HepG2 (cell line): ENCODE measurements around the gene DIAPH1. TPM values are rescaled to one million over a fixed set of nuclear protein-coding genes. Genes with fewer than 3 reads are reported as not detected.
A peak's percentile ranks its signal among the peaks of the same experiment; 100 is the strongest.

Experiments
- BCL3 ChIP-seq: sonication (generic); formaldehyde crosslinking; IDR thresholded peaks from 2 replicates; pipeline ENCODE4 v1.5.1; 2020; ENCODE audit warnings: mild to moderate bottlenecking, missing genetic modification reagents, moderate library complexity
- CEBPZ ChIP-seq: IDR thresholded peaks from 2 replicates; pipeline ENCODE4 v1.6.1; 2012; ENCODE audit warnings: low read length, improper control_type of control experiment
- HNF1A ChIP-seq, 2 experiments: sonication (generic) in 1 of 2; formaldehyde crosslinking in 1 of 2; IDR thresholded peaks; 2 replicates each; pipeline versions ENCODE4 v1.4.0 to v1.6.1; 2016 to 2020; ENCODE audit warnings: borderline replicate concordance in 1 of 2, low read depth in 1 of 2, mild to moderate bottlenecking in 1 of 2, missing genetic modification reagents in 1 of 2
- PAXIP1 ChIP-seq: sonication (generic); formaldehyde crosslinking; conservative IDR thresholded peaks from 2 replicates; pipeline ENCODE4 v1.4.0; 2020; ENCODE audit warnings: mild to moderate bottlenecking, missing genetic modification reagents, moderate library complexity
- RFXAP ChIP-seq: sonication (generic); formaldehyde crosslinking; IDR thresholded peaks from 2 replicates; pipeline ENCODE4 v1.4.0; 2020; ENCODE audit warnings: missing genetic modification reagents, borderline replicate concordance
- SNAI1 ChIP-seq: sonication (generic); formaldehyde crosslinking; IDR thresholded peaks from 2 replicates; pipeline ENCODE4 v1.5.0; 2020; ENCODE audit warnings: mild to moderate bottlenecking, missing genetic modification reagents, borderline replicate concordance
- ZNF234 ChIP-seq: sonication (generic); formaldehyde crosslinking; conservative IDR thresholded peaks from 2 replicates; pipeline ENCODE4 v1.5.1; 2020; ENCODE audit warnings: mild to moderate bottlenecking, missing genetic modification reagents
- ZNF350 ChIP-seq: sonication (generic); formaldehyde crosslinking; IDR thresholded peaks from 2 replicates; pipeline ENCODE4 v1.4.0; 2020; ENCODE audit warnings: mild to moderate bottlenecking, low read depth, missing genetic modification reagents, borderline replicate concordance
- ZNF441 ChIP-seq: sonication (generic); formaldehyde crosslinking; IDR thresholded peaks from 2 replicates; pipeline ENCODE4 v1.7.0; 2021; ENCODE audit warnings: missing genetic modification reagents, borderline replicate concordance
- ZNF546 ChIP-seq: sonication (generic); formaldehyde crosslinking; conservative IDR thresholded peaks from 2 replicates; pipeline ENCODE4 v1.8.1; 2023; ENCODE audit warnings: mild to moderate bottlenecking, missing genetic modification reagents
- ZNF564 ChIP-seq: sonication (generic); formaldehyde crosslinking; IDR thresholded peaks from 2 replicates; pipeline ENCODE4 v1.8.1; 2023; ENCODE audit warnings: mild to moderate bottlenecking, missing genetic modification reagents
- ZNF652 ChIP-seq: IDR thresholded peaks from 2 replicates; pipeline ENCODE4 v1.6.1; 2016; ENCODE audit warnings: low read depth, borderline replicate concordance
- ZNF784 ChIP-seq: sonication (generic); formaldehyde crosslinking; IDR thresholded peaks from 2 replicates; pipeline ENCODE4 v1.5.1; 2020; ENCODE audit warnings: missing genetic modification reagents, mild to moderate bottlenecking, borderline replicate concordance
- polyA plus RNA-seq, 8 experiments: library from polyadenylated mRNA; depleted of rRNA in 3 of 8; stranded (reverse) in 7 of 8; unstranded in 1 of 8; fragments of >200 nt; fragmentation: Illumina TruSeq in 4 of 8; extraction: Trizol in 4 of 8; gene quantifications; 2 replicates each; pipeline versions ENCODE4 v1.2.1 to v1.2.3, GENCODE V29; 2011 to 2016; ENCODE audit warnings: low read depth in 4 of 8, missing spikeins in 1 of 8, mixed read lengths in 1 of 8; ENCODE audit not compliant: insufficient read depth in 1 of 8
- total RNA-seq, 5 experiments: library from RNA; depleted of rRNA; stranded (reverse); fragments of >200 nt; fragmentation: Illumina TruSeq; extraction: Trizol; gene quantifications; 2 replicates each; pipeline ENCODE4 v1.2.3, GENCODE V29; 2016; ENCODE audit warnings: low read depth in 1 of 5

Gene DIAPH1
- total and polyA plus RNA-seq, 2 of the 13 experiments (the other 11 are each of a cell fraction or from before 2014, with no cell fraction given), result 25.1 to 33.9 TPM

GRCh38 chr5:141618804-141619554 is at the start of gene DIAPH1 (continued):
- TF ChIP-seq BCL3 (CRISPR knock-in tag) (peak; percentile 58; the same call in 1 of the 2 replicates), ZNF784 (CRISPR knock-in tag) (no peak), ZNF564 (CRISPR knock-in tag) (peak; percentile 68; the same call in 1 of the 2 replicates), SNAI1 (peak; percentile 82; the same call in 1 of the 2 replicates), HNF1A (IDR thresholded peaks at IDR 0.05; ENCODE audit: low read depth) (no peak), HNF1A (CRISPR knock-in tag; IDR thresholded peaks at IDR 0.05; ENCODE audit: borderline replicate concordance) (peak; percentile 86; the same call in 1 of the 2 replicates), PAXIP1 (CRISPR knock-in tag) (peak; percentile 79), ZNF350 (CRISPR knock-in tag) (peak; percentile 92), ZNF441 (CRISPR knock-in tag) (no peak), ZNF234 (CRISPR knock-in tag) (0 out of 2 replicates have a peak, but pooled peaks have one; percentile 66), ZNF652 (no peak), CEBPZ (no peak), ZNF546 (CRISPR knock-in tag) (0 out of 2 replicates have a peak, but pooled peaks have one; percentile 30), RFXAP (CRISPR knock-in tag) (peak; percentile 21; the same call in 1 of the 2 replicates)
